OCI-LY1 (cell line): Measurements from ENCODE around the gene CEACAM21.

ENCODE experiments used
- H2AFZ ChIP-seq: fragments of 200-600 bp; sonication (generic), shearing (Covaris generic); 2 replicates; pipeline ENCODE4 v1.6.0; 2014; ENCODE audit warnings: antibody characterized with exemption, mild to moderate bottlenecking, low read length
- H3F3A ChIP-seq: fragments of 200-600 bp; sonication (generic), shearing (Covaris generic); 2 replicates; pipeline ENCODE4 v1.6.0; 2014; ENCODE audit warnings: mild to moderate bottlenecking, antibody characterized with exemption, low read length, moderate library complexity; ENCODE audit not compliant: insufficient read depth
- H3K27ac ChIP-seq: fragments of 200-600 bp; sonication (generic); 2 replicates; pipeline ENCODE4 v1.5.1; 2014; ENCODE audit warnings: low read length, mixed run types, mild to moderate bottlenecking, low read depth; ENCODE audit not compliant: poor library complexity, severe bottlenecking
- H3K27me3 ChIP-seq: fragments of 200-600 bp; sonication (generic); 2 replicates; pipeline ENCODE4 v1.6.0; 2014; ENCODE audit warnings: antibody characterized with exemption, mild to moderate bottlenecking, low read length, moderate library complexity; ENCODE audit not compliant: insufficient read depth
- H3K36me3 ChIP-seq: fragments of 200-600 bp; sonication (generic); 2 replicates; pipeline ENCODE4 v1.6.1; 2014; ENCODE audit warnings: mild to moderate bottlenecking, antibody characterized with exemption, low read length, moderate library complexity, mixed read lengths; ENCODE audit not compliant: insufficient read depth
- H3K4me1 ChIP-seq: fragments of 200-600 bp; sonication (generic); 2 replicates; pipeline ENCODE4 v1.5.1; 2014; ENCODE audit warnings: mild to moderate bottlenecking, low read length, moderate library complexity; ENCODE audit not compliant: insufficient read depth, severe bottlenecking
- H3K4me2 ChIP-seq: fragments of 200-600 bp; sonication (generic), shearing (Covaris generic); 2 replicates; pipeline ENCODE4 v1.6.1; 2014; ENCODE audit warnings: low read length
- H3K4me3 ChIP-seq: fragments of 200-600 bp; sonication (generic); 2 replicates; pipeline ENCODE4 v1.5.1; 2014; ENCODE audit warnings: low read length, low read depth, mild to moderate bottlenecking, mixed read lengths; ENCODE audit not compliant: poor library complexity, severe bottlenecking
- H3K79me2 ChIP-seq: fragments of 200-600 bp; shearing (Covaris generic); 2 replicates; pipeline ENCODE4 v1.6.1; 2016; ENCODE audit warnings: mixed run types, low read length, mixed read lengths; ENCODE audit not compliant: insufficient read depth
- H3K9ac ChIP-seq: fragments of 200-600 bp; sonication (generic), shearing (Covaris generic); 2 replicates; pipeline ENCODE4 v1.6.1; 2014; ENCODE audit warnings: mild to moderate bottlenecking, low read length, mixed read lengths
- H3K9me2 ChIP-seq: fragments of 200-600 bp; sonication (generic), shearing (Covaris generic); 2 replicates; pipeline ENCODE4 v1.6.1; 2014; ENCODE audit warnings: low read depth, mild to moderate bottlenecking, low read length, mixed read lengths
- H3K9me3 ChIP-seq: fragments of 200-600 bp; shearing (Covaris generic); 2 replicates; pipeline ENCODE4 v1.6.1; 2014; ENCODE audit warnings: low read length, mixed read lengths
- H4K20me1 ChIP-seq: fragments of 200-600 bp; sonication (generic), shearing (Covaris generic); 2 replicates; pipeline ENCODE4 v1.6.0; 2016; ENCODE audit warnings: mild to moderate bottlenecking, low read length; ENCODE audit not compliant: insufficient read depth
- EZH2 ChIP-seq: fragments of 200-600 bp; sonication (generic), shearing (Covaris generic); IDR thresholded peaks from 2 replicates; pipeline ENCODE4 v1.8.0; 2017; ENCODE audit warnings: borderline replicate concordance, mixed run types, mild to moderate bottlenecking, antibody characterized with exemption, low read length, moderate library complexity, mixed read lengths
- TF ChIP-seq, protein P1 (sequence below): fragments of 200-600 bp; sonication (generic), shearing (Covaris generic); IDR thresholded peaks from 2 replicates; pipeline ENCODE4 v1.5.1; 2017; ENCODE audit warnings: mild to moderate bottlenecking, antibody characterized with exemption, low read length, moderate library complexity, mixed read lengths

The CEACAM21 gene

DNA sequence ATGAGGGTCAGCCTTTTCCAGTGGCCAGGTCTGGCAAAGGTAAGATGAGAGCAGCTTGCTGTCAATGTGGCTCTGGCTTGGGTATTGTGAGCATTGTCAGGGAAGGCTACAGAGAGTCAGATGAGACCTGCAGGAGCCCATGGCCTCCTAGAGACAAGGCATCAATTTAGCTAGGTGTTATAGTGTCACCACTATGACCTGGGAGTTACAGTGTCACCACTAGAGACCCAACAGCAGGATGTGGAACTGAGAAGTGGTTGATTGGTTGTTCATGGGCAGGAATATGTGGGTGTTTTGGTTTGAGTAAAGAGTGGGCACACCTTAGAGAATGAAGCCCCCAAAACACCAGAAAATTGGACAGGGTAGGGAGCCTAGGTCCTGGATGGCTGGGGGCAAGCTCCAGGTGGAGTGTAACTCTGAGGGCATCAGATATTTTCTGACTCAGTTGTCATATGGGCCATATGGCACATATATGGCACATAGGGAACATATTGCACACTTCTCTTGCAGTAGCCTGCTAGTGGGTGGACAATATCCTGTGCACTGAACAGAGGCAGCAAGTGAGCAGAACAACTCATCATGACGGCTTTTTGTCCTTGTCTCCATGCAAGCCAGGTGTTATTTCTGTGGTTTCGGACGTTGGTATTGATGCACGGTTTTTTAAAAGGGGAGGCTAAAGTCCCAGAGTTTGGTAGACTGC is 46.3 kb upstream of the CEACAM21 start:
- no peak overlapping the region for H3K4me2 ChIP-seq
- H3K9me3 ChIP-seq: no peaks in the 10 kb centered on the region
- H3K27me3 ChIP-seq: no peaks in the 10 kb centered on the region
- no peak overlapping the region for H3K4me3 ChIP-seq
- no peaks in the 10 kb centered on the region for H3K79me2 ChIP-seq
- no peaks in the 10 kb centered on the region for H3K9me2 ChIP-seq
- no peak overlapping the region for H3K9ac ChIP-seq
- no peaks in the 10 kb centered on the region for H3K36me3 ChIP-seq
- H3F3A ChIP-seq: no peaks in the 10 kb centered on the region
- TF ChIP-seq EZH2: no peak
- TF ChIP-seq, protein P1, sequence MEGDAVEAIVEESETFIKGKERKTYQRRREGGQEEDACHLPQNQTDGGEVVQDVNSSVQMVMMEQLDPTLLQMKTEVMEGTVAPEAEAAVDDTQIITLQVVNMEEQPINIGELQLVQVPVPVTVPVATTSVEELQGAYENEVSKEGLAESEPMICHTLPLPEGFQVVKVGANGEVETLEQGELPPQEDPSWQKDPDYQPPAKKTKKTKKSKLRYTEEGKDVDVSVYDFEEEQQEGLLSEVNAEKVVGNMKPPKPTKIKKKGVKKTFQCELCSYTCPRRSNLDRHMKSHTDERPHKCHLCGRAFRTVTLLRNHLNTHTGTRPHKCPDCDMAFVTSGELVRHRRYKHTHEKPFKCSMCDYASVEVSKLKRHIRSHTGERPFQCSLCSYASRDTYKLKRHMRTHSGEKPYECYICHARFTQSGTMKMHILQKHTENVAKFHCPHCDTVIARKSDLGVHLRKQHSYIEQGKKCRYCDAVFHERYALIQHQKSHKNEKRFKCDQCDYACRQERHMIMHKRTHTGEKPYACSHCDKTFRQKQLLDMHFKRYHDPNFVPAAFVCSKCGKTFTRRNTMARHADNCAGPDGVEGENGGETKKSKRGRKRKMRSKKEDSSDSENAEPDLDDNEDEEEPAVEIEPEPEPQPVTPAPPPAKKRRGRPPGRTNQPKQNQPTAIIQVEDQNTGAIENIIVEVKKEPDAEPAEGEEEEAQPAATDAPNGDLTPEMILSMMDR: no peak
- H4K20me1 ChIP-seq: no peaks in the 10 kb centered on the region
- H3K27ac ChIP-seq: no peak overlapping the region
- no peak overlapping the region for H2AFZ ChIP-seq
- peaks cover 25% of the 10 kb centered on the region for H3K4me1 ChIP-seq

DNA sequence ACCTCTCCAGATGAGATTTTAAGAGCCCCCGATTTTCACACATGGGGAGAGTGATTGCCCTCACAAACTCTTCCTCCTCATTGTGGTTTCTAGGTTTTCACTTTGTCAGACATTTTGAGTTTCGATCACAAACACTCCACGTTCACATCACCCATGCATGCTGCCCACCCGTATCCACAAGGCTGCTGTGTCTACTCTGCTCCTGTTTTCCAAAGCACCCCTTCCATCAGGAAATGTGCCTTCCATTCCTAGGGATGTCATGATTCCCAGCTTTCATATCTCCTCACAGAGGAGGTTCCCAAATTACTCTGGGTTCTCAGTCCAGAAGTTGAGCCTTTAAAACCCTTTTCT is 45.8 kb upstream of the CEACAM21 start:
- Histone ChIP-seq H3K9me2 (no peaks in the 10 kb centered on the region), H3K27ac (no peak overlapping the region), H2AFZ (no peak overlapping the region), H3K9me3 (no peaks in the 10 kb centered on the region), H4K20me1 (no peaks in the 10 kb centered on the region), H3K9ac (no peak overlapping the region), H3K4me1 (peaks cover 30% of the 10 kb centered on the region), H3K4me2 (no peak overlapping the region), H3K4me3 (no peak overlapping the region), H3K27me3 (no peaks in the 10 kb centered on the region), H3K36me3 (no peaks in the 10 kb centered on the region), H3K79me2 (no peaks in the 10 kb centered on the region), H3F3A (no peaks in the 10 kb centered on the region)
- TF ChIP-seq, protein P1: no peak
- no peak for TF ChIP-seq EZH2

DNA sequence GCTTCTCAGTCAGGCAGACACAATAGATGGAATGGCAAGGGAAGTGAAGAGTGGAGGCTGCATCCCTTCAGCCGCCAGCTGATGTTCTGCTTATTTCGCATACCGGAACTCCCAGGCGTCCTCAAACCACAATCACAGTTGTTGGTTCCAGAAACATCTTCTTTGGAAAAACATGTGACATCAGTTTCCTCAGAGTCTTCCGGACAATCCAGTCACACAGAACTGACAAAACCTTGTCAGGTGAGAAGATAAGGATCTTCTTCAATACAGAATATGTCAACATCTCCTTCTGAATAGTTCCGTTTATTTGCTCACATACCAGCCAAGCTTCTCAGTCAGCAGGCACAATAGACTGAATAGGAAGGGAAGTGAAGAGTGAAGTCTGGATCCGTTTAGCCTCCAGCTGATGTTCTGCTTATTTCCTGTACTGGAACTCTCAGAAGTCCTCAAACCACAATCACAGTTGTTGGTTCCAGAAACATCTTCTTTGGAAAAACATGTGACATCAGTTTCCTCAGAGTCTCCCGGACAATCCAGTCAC is 45.1 kb upstream of the CEACAM21 start:
- Histone ChIP-seq H3K9me3 (no peaks in the 10 kb centered on the region), H3K36me3 (no peaks in the 10 kb centered on the region), H3K4me3 (no peak overlapping the region), H4K20me1 (no peaks in the 10 kb centered on the region), H3K27me3 (no peaks in the 10 kb centered on the region), H3K79me2 (no peaks in the 10 kb centered on the region), H3K9ac (no peak overlapping the region), H3K27ac (no peak overlapping the region), H2AFZ (no peak overlapping the region), H3K9me2 (no peaks in the 10 kb centered on the region), H3K4me2 (no peak overlapping the region), H3K4me1 (peaks cover 36% of the 10 kb centered on the region), H3F3A (no peaks in the 10 kb centered on the region)
- TF ChIP-seq, protein P1: no peak
- TF ChIP-seq EZH2: no peak
